GM23248 (cell line): Measurements from ENCODE around the gene HELZ2. TPM values are rescaled to one million over a fixed set of nuclear protein-coding genes. Genes with fewer than 3 reads are reported as not detected.

Experiments
- DNase-seq: peaks from one replicate; pipeline ENCODE4 v3.0.0-alpha.2; 2015
- H2AFZ ChIP-seq: fragments of 200-600 bp; sonication (generic); 2 replicates; pipeline ENCODE4 v1.6.1; 2016; ENCODE audit warnings: antibody characterized with exemption
- H3F3A ChIP-seq: fragments of 200-600 bp; sonication (generic); 2 replicates; pipeline ENCODE4 v1.6.1; 2016; ENCODE audit warnings: mild to moderate bottlenecking, antibody characterized with exemption, mixed run types; ENCODE audit not compliant: insufficient read depth
- H3K27ac ChIP-seq: fragments of 200-600 bp; sonication (generic); 2 replicates; pipeline ENCODE4 v1.5.1; 2016; ENCODE audit warnings: mild to moderate bottlenecking
- H3K27me3 ChIP-seq: fragments of 200-600 bp; sonication (generic); replicated peaks from 2 replicates; pipeline ENCODE4 v1.6.1; 2016; ENCODE audit warnings: mild to moderate bottlenecking; ENCODE audit not compliant: insufficient read depth
- H3K36me3 ChIP-seq: fragments of 200-600 bp; sonication (generic); 2 replicates; pipeline ENCODE4 v1.6.1; 2016; ENCODE audit warnings: low read depth, mild to moderate bottlenecking
- H3K4me1 ChIP-seq: fragments of 200-600 bp; sonication (generic); 2 replicates; pipeline ENCODE4 v1.6.1; 2016; ENCODE audit warnings: mild to moderate bottlenecking; ENCODE audit not compliant: insufficient read depth
- H3K4me2 ChIP-seq: fragments of 200-600 bp; sonication (generic); one replicate; pipeline ENCODE4 v1.6.1; 2016; ENCODE audit warnings: mild to moderate bottlenecking; ENCODE audit not compliant: unreplicated experiment
- H3K4me3 ChIP-seq: fragments of 200-600 bp; sonication (generic); 2 replicates; pipeline ENCODE4 v1.5.1; 2016; ENCODE audit warnings: mild to moderate bottlenecking
- H3K79me2 ChIP-seq: fragments of 200-600 bp; sonication (generic); 2 replicates; pipeline ENCODE4 v1.6.1; 2016; ENCODE audit warnings: mild to moderate bottlenecking; ENCODE audit not compliant: insufficient read depth
- H3K9ac ChIP-seq: fragments of 200-600 bp; sonication (generic); 2 replicates; pipeline ENCODE4 v1.6.1; 2016; ENCODE audit warnings: mild to moderate bottlenecking
- H3K9me2 ChIP-seq: fragments of 200-600 bp; sonication (generic); 2 replicates; pipeline ENCODE4 v1.6.1; 2016; ENCODE audit warnings: mixed run types, mild to moderate bottlenecking, moderate library complexity; ENCODE audit not compliant: insufficient read depth
- H3K9me3 ChIP-seq: fragments of 200-600 bp; sonication (generic); one replicate; pipeline ENCODE4 v1.6.1; 2017; ENCODE audit warnings: low read depth
- H4K20me1 ChIP-seq: fragments of 200-600 bp; sonication (generic); 2 replicates; pipeline ENCODE4 v1.6.0; 2016; ENCODE audit not compliant: insufficient read depth
- EZH2 ChIP-seq: fragments of 200-600 bp; sonication (generic); IDR thresholded peaks from 2 replicates; pipeline ENCODE4 v1.6.1; 2018; ENCODE audit warnings: antibody characterized with exemption, mild to moderate bottlenecking; ENCODE audit not compliant: insufficient read depth, poor library complexity, severe bottlenecking
- EZH2phosphoT487 ChIP-seq: fragments of 200-600 bp; sonication (generic); IDR thresholded peaks from 2 replicates; pipeline ENCODE4 v1.6.1; 2018; ENCODE audit warnings: antibody characterized with exemption, moderate library complexity, mild to moderate bottlenecking, low read depth; ENCODE audit not compliant: insufficient read depth
- WGBS, 2 experiments: methylation state at CpG; one replicate each; pipeline ENCODE4 v1.1.6; 2015 to 2017; ENCODE audit warnings: low lambda C conversion rate in 2 of 2, low coverage in 1 of 2; ENCODE audit errors: missing lambda C conversion rate in 2 of 2; 5-methylcytosine and 5-hydroxymethylcytosine counted together
- in situ Hi-C: fragments of 300-500 bp; cut with MboI; formaldehyde crosslinking; loops from 2 replicates; pipeline ENCODE4 v1.15.0; 2020
- polyA plus RNA-seq: library from polyadenylated mRNA; unstranded; fragments of >200 nt; fragmentation: Nextera tagmentation; extraction: Ambion mirVana; gene quantifications from 2 replicates; pipeline ENCODE4 v1.2.1, GENCODE V29; 2016
- total RNA-seq: library from RNA; depleted of rRNA; stranded (reverse); fragments of >200 nt; shearing (Covaris generic); gene quantifications from 2 replicates; pipeline ENCODE4 v1.2.3, GENCODE V29; 2014

The HELZ2 gene
- total and polyA plus RNA-seq, 2 experiments from 2014 or later = 3.0 to 17.5 TPM

- Histone ChIP-seq H3K27me3 (no peaks in the 10 kb centered on the region), H4K20me1 (no peaks in the 10 kb centered on the region), H3K79me2 (no peaks in the 10 kb centered on the region), H3K9me3 (no peaks in the 10 kb centered on the region), H3K9ac (no peak overlapping the region), H3K4me3 (peak overlapping the region; percentile 22; the same call in 1 of the 2 replicates), H2AFZ (peak overlapping the region; percentile 72), H3K4me2 (peak overlapping the region; percentile 38), H3K27ac (no peak overlapping the region), H3F3A (no peaks in the 10 kb centered on the region), H3K36me3 (no peaks in the 10 kb centered on the region), H3K4me1 (no peaks in the 10 kb centered on the region), H3K9me2 (no peaks in the 10 kb centered on the region)
- in situ Hi-C loops = no loop called here
- DNase-seq = peak; percentile 94
- TF ChIP-seq EZH2 = no peak
- TF ChIP-seq EZH2phosphoT487 = no peak
- 18% methylated on average over 28 to 30 of the region's 34 CpGs for WGBS, 2 experiments
Observed at GRCh38 chr20:63537525-63538203, 36.4 kb downstream of the HELZ2 start.

DNA sequence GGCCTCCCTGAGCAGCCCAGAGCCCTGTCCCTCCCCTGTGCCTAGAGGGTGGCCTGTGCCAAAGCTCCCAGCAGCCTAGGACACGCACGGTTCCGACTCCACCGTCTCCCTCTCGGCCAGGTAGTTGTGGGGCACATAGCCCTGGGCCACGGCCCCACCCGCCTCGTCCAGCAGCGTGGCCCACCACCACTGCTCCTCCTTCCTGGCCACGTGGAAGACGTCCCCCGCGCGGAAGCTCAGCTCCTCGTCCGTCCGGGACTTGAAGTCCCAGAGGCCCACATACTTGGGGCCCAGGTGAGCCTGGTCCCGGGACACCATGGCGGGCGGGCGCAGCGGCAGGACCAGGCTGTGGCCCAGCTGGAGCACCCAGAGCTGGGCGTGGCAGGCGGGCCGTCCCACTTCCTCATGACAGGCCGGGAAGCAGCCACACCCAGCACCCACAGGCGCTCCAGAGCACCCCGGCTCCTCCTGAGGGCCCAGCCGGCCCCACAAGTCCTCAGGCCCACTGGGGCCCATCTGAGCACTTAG, 37.0 kb downstream of the HELZ2 start, which contains the start of gene PTK6:
Gene PTK6, minus strand, starts transcription at position 380 of the 528 bp plus-strand sequence. Its CDS starts 62 bp downstream, at position 318.
- Histone ChIP-seq H3K9ac (no peak within 1 kb of the TSS), H3K4me1 (no peaks in the 10 kb centered on the region), H3K4me2 (peak within 1 kb of the TSS; percentile 38), H3K9me2 (no peaks in the 10 kb centered on the region), H3K27ac (no peak within 1 kb of the TSS), H4K20me1 (no peaks in the 10 kb centered on the region), H3K4me3 (peak within 1 kb of the TSS; percentile 22; the same call in 1 of the 2 replicates), H3F3A (no peaks in the 10 kb centered on the region), H3K27me3 (no peaks in the 10 kb centered on the region), H3K79me2 (no peaks in the 10 kb centered on the region), H3K9me3 (no peaks in the 10 kb centered on the region), H2AFZ (peak within 1 kb of the TSS; percentile 72), H3K36me3 (no peaks in the 10 kb centered on the region)
- WGBS, 2 experiments = 81 to 88% methylated on average over 22 to 29 of the region's 29 CpGs
- no peak for TF ChIP-seq EZH2
- no peak for DNase-seq
- in situ Hi-C loops = no loop called here

- TF ChIP-seq EZH2 = no peak
- TF ChIP-seq EZH2phosphoT487 = no peak
- in situ Hi-C loops = no loop called here
- H2AFZ ChIP-seq = peak overlapping the region; percentile 29; the same call in 1 of the 2 replicates
Observed at GRCh38 chr20:63536241-63536977, 37.6 kb downstream of the HELZ2 start.

DNA sequence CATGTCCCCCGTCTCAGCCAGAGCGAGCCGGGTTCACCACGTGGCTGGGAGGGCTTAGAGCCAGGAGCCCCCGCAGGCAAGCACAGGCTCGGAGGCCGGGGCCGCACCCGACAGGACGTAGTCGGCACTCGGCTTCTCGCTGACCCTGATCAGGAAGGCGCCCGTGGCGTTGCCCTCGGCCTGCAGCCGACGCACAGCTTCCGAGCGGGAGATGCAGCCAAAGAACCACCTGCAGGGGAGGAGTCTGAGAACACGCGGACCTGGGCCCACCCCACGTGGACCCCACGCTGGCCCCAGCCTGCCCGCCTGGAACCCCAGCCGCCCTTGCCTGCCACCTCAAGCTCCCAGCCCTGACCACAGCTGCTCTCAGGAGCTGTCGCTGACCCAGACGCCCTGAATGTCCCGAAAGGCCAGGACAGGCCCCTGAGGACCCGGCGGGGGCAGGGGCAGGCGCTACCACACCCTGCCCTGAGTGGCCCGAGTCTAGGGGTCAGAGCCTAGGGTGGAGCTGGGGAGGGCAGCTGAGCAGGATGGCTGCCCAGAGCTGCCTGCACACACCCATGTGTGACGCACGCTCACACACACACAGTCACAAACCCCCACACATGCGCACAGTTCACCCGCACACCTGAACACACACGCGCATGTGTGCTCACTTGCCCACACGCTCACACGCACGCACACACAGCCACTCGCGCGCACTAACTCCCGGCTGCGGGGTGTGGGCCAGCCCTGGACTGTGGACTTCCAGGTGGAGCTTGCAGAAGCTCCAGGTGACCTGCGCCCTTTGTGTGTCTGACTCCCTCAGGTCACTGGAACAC, 39.0 kb downstream of the HELZ2 start:
- no peaks in the 10 kb centered on the region for H3F3A ChIP-seq
- no peaks in the 10 kb centered on the region for H3K36me3 ChIP-seq
- H3K9me2 ChIP-seq = no peaks in the 10 kb centered on the region
- WGBS, 2 experiments = 39 to 49% methylated on average over 24 to 48 of the region's 49 CpGs
- no peak overlapping the region for H3K9ac ChIP-seq
- H3K79me2 ChIP-seq = no peaks in the 10 kb centered on the region
- no peak overlapping the region for H3K4me3 ChIP-seq
- H3K4me1 ChIP-seq = no peaks in the 10 kb centered on the region
- TF ChIP-seq EZH2 = no peak
- no peak for TF ChIP-seq EZH2phosphoT487
- no peaks in the 10 kb centered on the region for H4K20me1 ChIP-seq
- in situ Hi-C loops = no loop called here
- DNase-seq = peak; percentile 52
- no peak overlapping the region for H3K4me2 ChIP-seq
- no peaks in the 10 kb centered on the region for H3K9me3 ChIP-seq
- no peak overlapping the region for H2AFZ ChIP-seq
- H3K27me3 ChIP-seq = no peaks in the 10 kb centered on the region
- no peak overlapping the region for H3K27ac ChIP-seq

More at GRCh38 chr20:63536241-63536977, 37.6 kb downstream of the HELZ2 start:
- H3K9me3 ChIP-seq = no peaks in the 10 kb centered on the region
- no peaks in the 10 kb centered on the region for H3K27me3 ChIP-seq
- H3K36me3 ChIP-seq = no peaks in the 10 kb centered on the region
- no peaks in the 10 kb centered on the region for H3K9me2 ChIP-seq
- no peaks in the 10 kb centered on the region for H3F3A ChIP-seq
- no peaks in the 10 kb centered on the region for H4K20me1 ChIP-seq
- no peak overlapping the region for H3K27ac ChIP-seq
- no peak overlapping the region for H3K4me2 ChIP-seq
- no peaks in the 10 kb centered on the region for H3K4me1 ChIP-seq
- 40 to 44% methylated on average over 35 of the region's 35 CpGs for WGBS, 2 experiments
- H3K9ac ChIP-seq = no peak overlapping the region
- no peaks in the 10 kb centered on the region for H3K79me2 ChIP-seq
- peak; percentile 89 for DNase-seq
- no peak overlapping the region for H3K4me3 ChIP-seq
